Lower lobe of right lung (tissue), 2 donors: ENCODE measurements around the gene NPAS2. TPM values are rescaled to one million over a fixed set of nuclear protein-coding genes. Genes with fewer than 3 reads are reported as not detected.

Source experiments
- ATAC-seq, 2 donors: fragments of 200-7000 bp; cut with Tn5 transposase; one replicate each; pipeline ENCODE4 v1.9.1; 2020 to 2022; ENCODE audit warnings: mild to moderate bottlenecking in 2 of 2, moderate library complexity in 2 of 2
- DNase-seq: peaks from one replicate; pipeline ENCODE4 v3.0.0-alpha.2; 2020
- H3K27ac ChIP-seq: fragments of 200-600 bp; one replicate; pipeline ENCODE4 v1.8.0; 2022
- H3K27me3 ChIP-seq: fragments of 200-600 bp; one replicate; pipeline ENCODE4 v1.8.0; 2022; ENCODE audit warnings: low read depth
- H3K36me3 ChIP-seq: fragments of 200-600 bp; one replicate; pipeline ENCODE4 v1.8.0; 2022; ENCODE audit warnings: mild to moderate bottlenecking
- H3K4me1 ChIP-seq: fragments of 200-600 bp; one replicate; pipeline ENCODE4 v1.8.0; 2022
- H3K4me3 ChIP-seq: fragments of 200-600 bp; one replicate; pipeline ENCODE4 v1.8.0; 2022; ENCODE audit warnings: mild to moderate bottlenecking
- H3K9me3 ChIP-seq: fragments of 200-600 bp; one replicate; pipeline ENCODE4 v1.8.0; 2022
- intact Hi-C: fragments of 100-400 bp; cut with DNase I; formaldehyde crosslinking; loops from one replicate; pipeline ENCODE4 v1.11.0; 2022
- total RNA-seq: library from RNA; stranded (reverse); fragmentation: NEBNext Ultra II Directional; extraction: Animal tissue kit (Norgen Biotek cat#: 25700); gene quantifications from one replicate; pipeline ENCODE4 v1.2.1, GENCODE V29; 2021
- TF ChIP-seq, protein P1 (sequence below): fragments of 200-600 bp; IDR thresholded peaks from one replicate; pipeline ENCODE4 v1.8.0; 2022; ENCODE audit warnings: antibody characterized with exemption, mild to moderate bottlenecking
- donor health status: DM: no; HTN: yes; CAD: no; lungs with severe emphysema.

The NPAS2 gene
- total RNA-seq, 1 donor from 2014 or later = 10.1 TPM

DNA sequence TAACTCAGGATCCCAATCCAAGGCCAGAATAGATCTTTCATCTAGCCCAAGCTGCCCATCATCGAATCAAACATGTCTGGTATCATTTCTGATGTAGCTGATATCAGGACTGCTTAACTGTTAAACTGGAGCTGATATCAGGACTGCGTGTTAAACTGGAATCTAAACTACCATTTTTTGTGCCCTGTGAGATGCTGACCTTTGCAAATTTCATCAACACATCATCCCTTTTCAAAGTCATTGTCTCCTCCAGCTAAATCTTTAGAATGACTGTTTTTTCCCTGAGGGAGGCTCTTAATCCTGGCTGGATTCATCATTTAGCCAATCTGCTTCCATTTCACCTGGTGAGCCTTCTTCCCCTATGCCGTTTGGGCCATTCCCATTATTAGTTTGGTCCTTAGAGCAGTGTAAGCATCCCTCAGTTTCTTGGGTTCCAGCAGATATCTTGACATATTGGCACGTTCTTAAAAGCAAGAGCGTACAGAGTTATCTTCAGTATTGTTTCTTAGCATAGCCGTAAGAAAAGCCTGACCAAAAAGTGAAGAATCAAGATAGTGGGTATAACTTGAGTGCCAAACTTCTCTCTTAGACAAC lies 194.4 kb downstream of the NPAS2 start:
- peaks cover 64% of the 10 kb centered on the region for H3K36me3 ChIP-seq
- H3K27me3 ChIP-seq = no peaks in the 10 kb centered on the region
- intact Hi-C loops = no loop called here
- H3K4me1 ChIP-seq = peaks cover 4% of the 10 kb centered on the region
- no peak overlapping the region for H3K4me3 ChIP-seq
- ATAC-seq (no peak), DNase-seq (no peak)
- TF ChIP-seq, protein P1, sequence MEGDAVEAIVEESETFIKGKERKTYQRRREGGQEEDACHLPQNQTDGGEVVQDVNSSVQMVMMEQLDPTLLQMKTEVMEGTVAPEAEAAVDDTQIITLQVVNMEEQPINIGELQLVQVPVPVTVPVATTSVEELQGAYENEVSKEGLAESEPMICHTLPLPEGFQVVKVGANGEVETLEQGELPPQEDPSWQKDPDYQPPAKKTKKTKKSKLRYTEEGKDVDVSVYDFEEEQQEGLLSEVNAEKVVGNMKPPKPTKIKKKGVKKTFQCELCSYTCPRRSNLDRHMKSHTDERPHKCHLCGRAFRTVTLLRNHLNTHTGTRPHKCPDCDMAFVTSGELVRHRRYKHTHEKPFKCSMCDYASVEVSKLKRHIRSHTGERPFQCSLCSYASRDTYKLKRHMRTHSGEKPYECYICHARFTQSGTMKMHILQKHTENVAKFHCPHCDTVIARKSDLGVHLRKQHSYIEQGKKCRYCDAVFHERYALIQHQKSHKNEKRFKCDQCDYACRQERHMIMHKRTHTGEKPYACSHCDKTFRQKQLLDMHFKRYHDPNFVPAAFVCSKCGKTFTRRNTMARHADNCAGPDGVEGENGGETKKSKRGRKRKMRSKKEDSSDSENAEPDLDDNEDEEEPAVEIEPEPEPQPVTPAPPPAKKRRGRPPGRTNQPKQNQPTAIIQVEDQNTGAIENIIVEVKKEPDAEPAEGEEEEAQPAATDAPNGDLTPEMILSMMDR = no peak
- no peak overlapping the region for H3K27ac ChIP-seq
- no peaks in the 10 kb centered on the region for H3K9me3 ChIP-seq

DNA sequence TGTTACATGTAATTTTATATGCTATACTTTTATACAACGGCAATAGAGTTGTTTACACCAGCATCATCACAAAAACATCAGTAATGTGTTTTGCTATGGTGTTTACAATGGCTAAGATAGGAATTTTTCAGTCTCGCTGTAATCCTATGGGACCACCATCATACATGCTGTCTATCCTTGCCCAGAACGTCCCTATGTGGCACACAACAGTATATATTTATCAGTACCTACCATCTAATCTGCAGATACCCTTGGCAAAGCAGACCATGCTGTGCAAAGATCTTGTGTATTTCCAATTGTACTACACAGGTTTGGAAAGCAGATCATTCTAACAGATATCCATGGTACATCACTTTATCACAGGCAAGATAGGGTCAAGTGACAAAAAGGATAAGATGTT lies 197.4 kb downstream of the NPAS2 start:
- no peaks in the 10 kb centered on the region for H3K9me3 ChIP-seq
- peaks cover 62% of the 10 kb centered on the region for H3K36me3 ChIP-seq
- no peak overlapping the region for H3K4me3 ChIP-seq
- TF ChIP-seq, protein P1 = no peak
- DNase-seq (no peak), ATAC-seq (no peak)
- peaks cover 1% of the 10 kb centered on the region for H3K4me1 ChIP-seq
- intact Hi-C loops = no loop called here
- no peaks in the 10 kb centered on the region for H3K27me3 ChIP-seq
- no peak overlapping the region for H3K27ac ChIP-seq

DNA sequence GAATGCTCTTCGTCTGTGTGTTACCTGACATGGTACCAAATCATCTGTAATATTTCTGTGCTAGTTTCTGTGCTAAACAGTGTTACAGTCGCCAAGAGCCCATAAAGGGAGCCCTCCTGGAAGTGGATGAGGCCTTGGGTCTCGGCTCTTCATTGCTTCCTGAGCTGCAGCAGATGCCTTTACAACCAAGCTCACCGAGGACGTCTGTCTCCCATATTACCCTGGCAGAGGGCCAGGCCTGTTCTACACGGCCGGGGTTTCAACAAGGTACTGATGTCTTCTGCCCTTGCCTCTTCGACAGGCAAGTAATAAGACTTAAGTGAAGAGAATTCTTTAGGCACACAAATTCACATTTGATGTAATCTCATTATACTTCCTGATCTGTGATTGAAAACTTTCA lies 199.0 kb downstream of the NPAS2 start:
- H3K36me3 ChIP-seq = peaks cover 62% of the 10 kb centered on the region
- H3K27ac ChIP-seq = no peak overlapping the region
- no peaks in the 10 kb centered on the region for H3K27me3 ChIP-seq
- no peak overlapping the region for H3K4me3 ChIP-seq
- H3K4me1 ChIP-seq = no peaks in the 10 kb centered on the region
- H3K9me3 ChIP-seq = no peaks in the 10 kb centered on the region
- no peak for ATAC-seq
- intact Hi-C loops = no loop called here
- no peak for DNase-seq
- TF ChIP-seq, protein P1 = no peak

GRCh38 chr2:101022221-101022620 lies 202.3 kb downstream of the NPAS2 start:
- DNase-seq (no peak), ATAC-seq (no peak)
- TF ChIP-seq, protein P1 = no peak
- no peaks in the 10 kb centered on the region for H3K4me1 ChIP-seq
- no peak overlapping the region for H3K4me3 ChIP-seq
- no peak overlapping the region for H3K27ac ChIP-seq
- no peaks in the 10 kb centered on the region for H3K27me3 ChIP-seq
- no peaks in the 10 kb centered on the region for H3K9me3 ChIP-seq
- H3K36me3 ChIP-seq = peaks cover 76% of the 10 kb centered on the region
- intact Hi-C loops = no loop called here

DNA sequence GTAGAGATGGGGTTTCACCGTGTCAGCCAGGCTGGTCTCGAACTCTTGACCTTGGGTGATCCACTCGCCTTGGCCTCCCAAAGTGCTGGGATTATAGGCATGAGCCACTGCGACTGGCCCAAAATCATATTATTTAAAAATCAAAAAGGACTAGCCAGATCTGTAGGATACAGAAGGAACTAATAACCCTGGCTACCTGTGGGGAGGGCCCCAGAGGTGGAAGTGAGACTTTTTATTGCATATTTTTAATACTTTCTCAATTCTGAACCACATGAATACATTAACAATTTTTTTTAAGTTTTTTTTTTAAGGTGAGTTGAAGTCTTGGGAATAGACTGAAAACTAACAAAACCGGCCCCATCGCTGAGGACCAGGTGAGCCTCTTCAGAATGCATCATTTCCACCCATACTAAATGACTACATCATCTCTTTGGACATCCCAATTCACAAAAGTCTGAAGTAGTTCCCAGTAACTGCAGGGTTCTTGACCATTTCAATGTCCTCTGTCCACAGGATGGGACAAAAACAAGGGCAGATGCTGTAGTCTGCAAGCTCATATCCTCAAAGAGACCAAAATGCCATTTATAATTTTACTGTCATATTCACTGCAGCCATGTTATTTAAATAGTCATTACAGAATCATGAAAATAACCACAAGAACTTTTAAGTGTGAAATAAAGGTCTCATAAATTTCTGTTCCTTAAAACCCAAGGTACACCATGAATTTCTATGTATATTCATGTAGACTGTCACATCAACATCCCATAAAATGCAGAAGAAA lies 203.6 kb downstream of the NPAS2 start:
- DNase-seq (no peak), ATAC-seq (no peak)
- Histone ChIP-seq H3K27ac (no peak overlapping the region), H3K9me3 (no peaks in the 10 kb centered on the region), H3K4me3 (no peak overlapping the region), H3K4me1 (no peaks in the 10 kb centered on the region), H3K27me3 (no peaks in the 10 kb centered on the region), H3K36me3 (peaks cover 84% of the 10 kb centered on the region)
- intact Hi-C loops = no loop called here
- TF ChIP-seq, protein P1 = no peak
